ENCODE results near the gene NANOS3. TPM values are rescaled to one million over a fixed set of nuclear protein-coding genes. Genes with fewer than 3 reads are reported as not detected.

The NANOS3 gene
- total RNA-seq, 1 experiment from 2014 or later, result not detected

- POLR2A ChIA-PET, result interaction anchor here (0.6 to 3.2 kb wide), 11 partner anchors 9 to 42 kb away, joined by 3 to 16 read pairs (median 5); no protein-coding TSS in a partner anchor
- Histone ChIP-seq H3K4me1 (ENCODE audit: control insufficient read depth in 1 of 2, insufficient read depth in 2 of 2, low read length in 2 of 2) (peaks cover 50 to 80% of the 10 kb centered on the region in 2 experiments), H3K4me2 (ENCODE audit: low read length) (peak overlapping the region; percentile 22), H3K4me3 (replicated peaks in 1 of 2; ENCODE audit: low read depth in 1 of 2, low read length in 2 of 2) (no peak overlapping the region), H3K9me3 (ENCODE audit: control insufficient read depth in 1 of 2, insufficient read depth in 1 of 2, low read depth in 1 of 2, low read length in 2 of 2) (no peaks in the 10 kb centered on the region), H4K20me1 (ENCODE audit: insufficient read depth) (peaks cover 12% of the 10 kb centered on the region), H3K27ac (ENCODE audit: low read depth, low read length) (peak overlapping the region; percentile 69), H3K36me3 (ENCODE audit: control insufficient read depth in 1 of 2, insufficient read depth in 2 of 2, low read length in 2 of 2) (peaks cover 3 to 36% of the 10 kb centered on the region in 2 experiments; a peak in 2 of 4 replicates), H3K9me2 (ENCODE audit: insufficient read depth) (no peaks in the 10 kb centered on the region), H3K27me3 (ENCODE audit: insufficient read depth, low read length) (no peaks in the 10 kb centered on the region), H3K79me2 (ENCODE audit: insufficient read depth, low read length) (peaks cover 59% of the 10 kb centered on the region), H3K9ac (ENCODE audit: low read length) (peak overlapping the region; percentile 42), H2AFZ (ENCODE audit: low read depth, low read length, poor library complexity, severe bottlenecking) (no peak overlapping the region)
- intact Hi-C loops (cut with micrococcal nuclease), result no loop called here
- RAD21 ChIA-PET (ENCODE audit: low non-redundant PET in 1 of 2, low total read pairs in 2 of 2, uncharacterized antibody in 2 of 2, unreplicated experiment in 2 of 2), result interaction anchor here in 1 of 2 experiments (0.6 to 2.0 kb wide), 3 partner anchors 20 to 27 kb away, joined by 5 to 8 read pairs (median 6); no protein-coding TSS in a partner anchor
- DNase-seq (ENCODE audit: low read depth, low spot score) (no peak), ATAC-seq (no peak)
- TF ChIP-seq SRF (IDR thresholded peaks at IDR 0.05; ENCODE audit: low read depth) (no peak), POLR2A (IDR thresholded peaks at IDR 0.05; ENCODE audit: borderline replicate concordance, extremely low read depth, insufficient read depth, insufficient read length) (no peak), JUND (IDR thresholded peaks at IDR 0.05) (no peak), SP1 (IDR thresholded peaks at IDR 0.05; ENCODE audit: low read depth) (no peak), ZNF274 (IDR thresholded peaks at IDR 0.05; ENCODE audit: low read depth, low read length) (no peak), REST (IDR thresholded peaks at IDR 0.05; ENCODE audit: low read depth) (no peak), POLR2AphosphoS5 (IDR thresholded peaks at IDR 0.05; ENCODE audit: low read depth, low read length) (no peak)
- TF ChIP-seq, protein P1, sequence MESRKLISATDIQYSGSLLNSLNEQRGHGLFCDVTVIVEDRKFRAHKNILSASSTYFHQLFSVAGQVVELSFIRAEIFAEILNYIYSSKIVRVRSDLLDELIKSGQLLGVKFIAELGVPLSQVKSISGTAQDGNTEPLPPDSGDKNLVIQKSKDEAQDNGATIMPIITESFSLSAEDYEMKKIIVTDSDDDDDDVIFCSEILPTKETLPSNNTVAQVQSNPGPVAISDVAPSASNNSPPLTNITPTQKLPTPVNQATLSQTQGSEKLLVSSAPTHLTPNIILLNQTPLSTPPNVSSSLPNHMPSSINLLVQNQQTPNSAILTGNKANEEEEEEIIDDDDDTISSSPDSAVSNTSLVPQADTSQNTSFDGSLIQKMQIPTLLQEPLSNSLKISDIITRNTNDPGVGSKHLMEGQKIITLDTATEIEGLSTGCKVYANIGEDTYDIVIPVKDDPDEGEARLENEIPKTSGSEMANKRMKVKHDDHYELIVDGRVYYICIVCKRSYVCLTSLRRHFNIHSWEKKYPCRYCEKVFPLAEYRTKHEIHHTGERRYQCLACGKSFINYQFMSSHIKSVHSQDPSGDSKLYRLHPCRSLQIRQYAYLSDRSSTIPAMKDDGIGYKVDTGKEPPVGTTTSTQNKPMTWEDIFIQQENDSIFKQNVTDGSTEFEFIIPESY (IDR thresholded peaks at IDR 0.05; ENCODE audit: extremely low read depth, insufficient replicate concordance, low read length), result no peak
- TF ChIP-seq, protein P2, sequence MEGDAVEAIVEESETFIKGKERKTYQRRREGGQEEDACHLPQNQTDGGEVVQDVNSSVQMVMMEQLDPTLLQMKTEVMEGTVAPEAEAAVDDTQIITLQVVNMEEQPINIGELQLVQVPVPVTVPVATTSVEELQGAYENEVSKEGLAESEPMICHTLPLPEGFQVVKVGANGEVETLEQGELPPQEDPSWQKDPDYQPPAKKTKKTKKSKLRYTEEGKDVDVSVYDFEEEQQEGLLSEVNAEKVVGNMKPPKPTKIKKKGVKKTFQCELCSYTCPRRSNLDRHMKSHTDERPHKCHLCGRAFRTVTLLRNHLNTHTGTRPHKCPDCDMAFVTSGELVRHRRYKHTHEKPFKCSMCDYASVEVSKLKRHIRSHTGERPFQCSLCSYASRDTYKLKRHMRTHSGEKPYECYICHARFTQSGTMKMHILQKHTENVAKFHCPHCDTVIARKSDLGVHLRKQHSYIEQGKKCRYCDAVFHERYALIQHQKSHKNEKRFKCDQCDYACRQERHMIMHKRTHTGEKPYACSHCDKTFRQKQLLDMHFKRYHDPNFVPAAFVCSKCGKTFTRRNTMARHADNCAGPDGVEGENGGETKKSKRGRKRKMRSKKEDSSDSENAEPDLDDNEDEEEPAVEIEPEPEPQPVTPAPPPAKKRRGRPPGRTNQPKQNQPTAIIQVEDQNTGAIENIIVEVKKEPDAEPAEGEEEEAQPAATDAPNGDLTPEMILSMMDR (IDR thresholded peaks at IDR 0.05 in 2 of 3, conservative IDR thresholded peaks at IDR 0.05 in 1 of 3; ENCODE audit: borderline replicate concordance in 1 of 3, insufficient read depth in 1 of 3, low read depth in 2 of 3, low read length in 2 of 3), result no peak
- CTCF ChIA-PET, result interaction anchor here (0.6 to 2.7 kb wide), 3 partner anchors 11 to 202 kb away, joined by 5 to 14 read pairs (median 5); no protein-coding TSS in a partner anchor
- no TSS peak for BruUV-seq (replicated peaks)
Measured at GRCh38 chr19:13835791-13836723, 40.9 kb upstream of the NANOS3 start.
